Measurements from ENCODE around the gene GCNT4.
A peak's percentile ranks its signal among the peaks of the same experiment; 100 is the strongest.

GRCh38 chr5:75049456-75050351, 2.7 kb downstream of the GCNT4 start:
- TF ChIP-seq CTCF (IDR thresholded peaks at IDR 0.05) (peak in 3 of 4 experiments; percentile 39 to 66 (median 41)), POLR2A (IDR thresholded peaks at IDR 0.05) (no peak)

Measured in prostate gland (tissue), 2 donors.